ENCODE measurements around the gene C10orf88.
A peak's percentile ranks its signal among the peaks of the same experiment; 100 is the strongest.
"Not testable (repeated sequence)": the region's sequence is repeated elsewhere in the genome, so short reads cannot be mapped to it uniquely, and the experiment has no call there.

The C10orf88 gene

DNA sequence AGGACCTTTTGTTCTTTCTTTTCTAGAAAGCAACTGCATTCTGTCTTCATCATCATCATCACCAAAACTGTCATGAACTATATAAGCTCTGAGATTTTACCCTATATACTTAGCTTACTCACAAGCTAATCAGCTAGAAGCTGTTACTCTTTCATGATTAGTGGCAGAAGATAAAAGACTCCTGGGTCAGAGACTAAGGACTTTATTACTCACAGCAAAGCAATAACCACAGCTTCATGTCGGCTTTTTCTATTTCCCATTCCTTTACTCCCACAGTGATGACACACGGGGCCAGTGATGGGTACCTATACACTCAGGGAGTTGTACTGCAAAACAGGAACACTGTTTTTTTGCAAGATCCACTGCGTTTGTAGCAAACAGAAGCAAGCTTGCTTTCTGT, 8.4 kb upstream of the C10orf88 start:
- DNase-seq (ENCODE audit: low read depth in 3 of 3): no peak

DNA sequence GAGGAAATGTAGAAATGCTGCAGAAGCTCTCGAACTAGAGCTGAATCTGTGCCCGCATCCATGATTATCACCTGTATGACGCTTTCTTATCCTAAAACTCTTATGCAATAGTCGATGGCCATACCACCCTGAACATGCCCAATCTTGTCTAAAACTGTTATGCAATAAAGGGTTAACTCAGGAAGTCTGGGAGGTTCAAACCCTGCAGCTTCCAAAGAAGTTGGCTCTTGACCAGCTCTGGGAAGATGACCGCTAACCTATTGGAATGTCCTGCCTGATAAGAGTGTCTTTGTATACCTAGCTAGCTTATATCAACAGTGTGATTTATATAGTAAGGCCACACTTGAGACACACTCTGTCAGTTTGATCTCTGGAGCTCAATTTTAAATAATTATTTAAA, 3.4 kb upstream of the C10orf88 start:
- DNase-seq (ENCODE audit: low read depth in 3 of 3): no peak

DNA sequence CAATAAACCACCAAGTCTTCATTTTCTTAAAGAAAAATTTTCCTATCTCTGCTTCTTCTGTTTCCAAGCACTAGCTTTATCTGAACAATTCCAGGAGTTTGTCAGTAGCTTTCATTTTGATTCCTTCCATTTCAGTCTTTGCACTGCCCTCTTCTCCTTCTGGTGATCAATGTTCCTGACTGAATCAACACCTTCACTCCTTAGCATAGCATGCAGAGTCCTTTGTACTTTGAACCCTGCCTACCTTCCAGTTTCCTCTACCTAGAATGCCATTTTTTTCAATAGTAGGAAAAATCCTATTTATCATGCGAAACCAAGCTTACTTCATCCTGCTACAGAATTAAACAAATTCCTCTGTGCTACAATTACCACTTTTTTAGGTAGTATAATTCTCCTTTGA, 1.9 kb upstream of the C10orf88 start:
- DNase-seq (ENCODE audit: low read depth in 3 of 3): no peak

DNA sequence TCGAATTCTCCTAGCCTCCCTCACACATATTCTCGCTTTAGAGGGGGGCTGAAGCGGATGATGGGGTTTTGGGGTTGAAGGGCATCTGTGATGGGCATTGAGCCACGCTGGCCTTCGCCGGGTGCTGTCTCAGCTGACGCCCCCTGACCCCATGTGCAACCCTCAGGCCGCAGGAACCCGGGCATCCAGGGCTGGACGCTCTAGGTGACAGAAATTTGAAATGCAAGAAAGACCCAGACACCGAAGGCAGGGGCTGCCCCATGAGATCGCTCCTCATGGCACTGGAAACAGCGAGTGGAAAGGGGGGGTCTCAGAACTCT, 664 bp upstream of the C10orf88 start:
- peak in 1 of 3 experiments; percentile 0 for DNase-seq (ENCODE audit: low read depth in 3 of 3)

DNA sequence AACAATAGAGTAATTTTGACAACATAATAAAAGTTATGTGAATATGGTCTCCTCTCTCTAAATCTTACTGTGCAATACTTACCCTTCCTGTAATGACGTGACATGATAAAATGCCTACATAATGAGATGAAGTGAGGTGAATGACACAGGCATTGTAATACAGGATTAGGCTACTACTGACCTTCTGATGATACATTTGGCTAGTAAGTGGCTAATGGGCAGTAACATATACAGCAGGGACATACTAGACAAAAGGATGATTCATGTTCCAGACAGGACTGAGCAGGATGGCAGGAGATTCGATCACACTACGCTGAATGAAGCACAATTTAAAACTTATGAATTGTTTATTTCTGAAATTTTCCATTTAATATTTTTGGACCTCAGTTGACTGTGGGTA, 4.7 kb downstream of the C10orf88 start:
- DNase-seq (ENCODE audit: low read depth in 3 of 3): no peak

DNA sequence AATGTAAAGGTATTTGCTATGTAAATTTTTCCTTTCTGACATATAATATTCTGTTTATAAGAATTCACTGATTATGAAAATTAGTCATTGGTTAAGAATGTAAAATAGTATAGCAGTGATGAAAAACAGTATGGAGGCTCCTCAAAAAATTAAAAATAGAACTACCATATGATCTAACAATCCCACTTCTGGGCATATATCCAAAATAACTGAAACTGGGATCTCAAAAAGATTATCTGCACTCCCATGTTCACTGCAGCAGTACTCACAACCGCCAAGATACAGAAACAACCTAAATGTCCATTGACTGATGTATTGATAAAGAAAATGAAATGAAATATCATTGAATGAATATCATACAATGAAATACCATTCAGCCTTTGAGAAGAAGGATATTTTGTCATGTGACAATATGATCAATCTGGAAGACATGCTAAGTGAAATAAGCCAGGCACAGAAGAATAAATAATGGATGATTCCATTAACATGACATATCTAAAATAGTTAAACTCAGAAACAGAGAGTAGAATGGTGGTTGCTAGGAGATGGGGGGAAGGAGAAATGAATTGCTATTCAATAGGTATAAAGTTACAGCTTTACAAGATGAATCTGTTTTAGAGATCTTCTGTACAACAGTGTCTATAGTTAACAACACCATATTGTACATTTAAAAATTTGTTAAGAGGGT, 14.0 kb downstream of the C10orf88 start:
- no peak for DNase-seq (ENCODE audit: low read depth in 3 of 3)

DNA sequence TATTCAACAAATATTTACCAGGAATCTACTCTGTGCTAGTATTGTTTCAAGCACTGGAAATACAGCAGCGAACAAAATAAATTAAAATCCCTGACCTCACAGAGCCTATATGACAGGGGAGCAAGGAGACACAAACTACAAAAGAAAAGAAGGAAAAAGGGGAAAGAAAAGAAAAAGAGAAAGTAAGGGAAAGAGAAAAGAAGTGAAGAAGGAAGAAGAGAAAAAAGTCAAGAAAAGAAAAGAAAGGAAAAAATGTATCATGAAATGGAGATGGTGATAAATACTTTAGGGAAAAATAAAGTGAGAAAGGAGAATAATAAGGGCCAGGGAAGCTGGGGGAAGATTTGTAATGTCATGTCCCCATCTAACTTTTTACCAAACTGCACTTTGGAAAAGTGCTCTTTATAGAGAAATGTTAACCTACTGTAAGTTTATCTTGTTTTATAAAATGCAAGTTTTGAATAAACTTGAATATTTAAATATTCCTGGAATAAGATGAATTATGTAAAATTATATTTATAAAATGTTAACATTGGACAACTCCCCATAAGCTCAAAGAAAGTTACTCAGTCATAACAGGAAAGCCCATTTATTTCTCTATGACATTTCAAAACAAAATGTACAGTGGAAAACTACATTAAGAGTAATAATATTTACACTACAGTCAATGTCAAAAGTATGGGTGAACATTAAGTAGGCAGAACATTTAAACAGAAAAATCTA, 14.7 kb downstream of the C10orf88 start:
- no peak for DNase-seq (ENCODE audit: low read depth in 3 of 3)

DNA sequence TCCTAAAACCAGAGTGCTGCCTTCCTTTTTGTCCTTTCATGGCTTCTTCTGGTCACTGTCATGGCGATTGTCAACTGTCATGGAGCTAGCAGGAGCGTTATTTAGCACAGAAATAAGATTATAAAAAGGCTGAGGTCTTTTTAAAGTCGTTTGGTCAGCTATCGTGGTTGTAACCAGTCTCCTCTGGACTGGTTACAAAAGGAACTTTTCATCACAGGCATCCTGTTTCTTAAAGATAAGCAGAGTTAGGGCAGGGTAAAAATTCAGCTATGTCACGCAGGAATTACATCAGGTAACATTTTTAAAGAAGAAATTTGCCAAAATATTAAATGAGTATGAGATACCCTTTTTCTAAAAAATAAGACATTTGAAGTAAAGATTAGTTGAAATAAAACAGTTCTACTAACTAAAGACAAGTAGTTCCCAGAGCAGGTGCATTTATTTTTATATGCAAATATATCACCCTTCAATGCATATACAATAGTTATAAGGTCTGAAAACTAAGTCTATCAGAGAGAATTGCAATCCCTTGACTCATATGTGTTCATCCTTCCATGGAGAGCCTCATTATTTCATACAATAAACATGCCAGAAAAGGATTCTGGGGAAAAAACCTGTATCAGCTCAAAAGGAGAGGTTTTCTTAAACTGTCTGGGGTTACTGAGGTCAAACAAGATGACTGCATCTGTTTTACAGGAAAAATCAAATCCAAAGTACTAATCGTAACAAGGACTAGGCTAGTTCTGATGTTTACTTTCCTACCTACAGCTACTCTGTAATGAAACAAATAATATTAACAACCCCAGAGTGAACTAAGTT, 22.7 kb downstream of the C10orf88 start:
- no peak for DNase-seq (ENCODE audit: low read depth in 3 of 3)

DNA sequence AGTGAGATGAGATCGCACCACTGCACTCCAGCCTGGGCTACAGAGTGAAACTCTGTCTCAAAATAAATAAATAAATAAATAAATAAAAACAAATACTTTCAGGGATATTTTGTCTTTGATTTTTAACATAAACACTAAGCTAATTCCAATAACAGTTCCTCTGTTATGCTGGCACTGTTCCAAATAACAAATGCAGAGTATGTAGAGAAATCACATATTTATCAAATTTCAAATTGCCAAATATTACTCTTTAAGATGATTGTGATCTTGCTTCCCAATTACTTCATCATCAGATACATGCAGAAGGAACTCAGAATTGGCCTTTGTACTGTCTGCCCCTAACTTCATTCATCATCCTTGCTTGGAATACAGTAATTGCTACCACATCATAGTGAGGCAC, 23.9 kb downstream of the C10orf88 start:
- DNase-seq (ENCODE audit: low read depth in 3 of 3): no peak

DNA sequence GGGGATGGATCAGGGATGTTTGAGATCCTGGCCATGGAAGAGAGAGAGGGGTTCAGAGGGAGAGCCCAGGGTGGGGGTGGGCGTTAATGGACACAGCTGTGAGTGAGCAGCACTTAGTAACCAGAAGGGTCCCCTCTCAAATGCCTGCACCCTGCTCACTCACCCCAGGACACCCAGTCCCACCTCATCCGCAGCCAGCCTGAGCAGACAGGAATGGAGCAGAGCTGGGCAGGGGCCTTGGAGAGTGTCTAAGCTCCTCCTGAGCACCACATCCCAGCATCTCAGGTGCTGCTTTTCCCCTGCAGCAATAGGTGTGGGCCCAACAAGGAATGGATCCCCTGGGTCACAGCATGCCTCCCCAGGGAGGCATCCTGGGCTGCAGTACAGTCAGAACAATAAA, 38.3 kb downstream of the C10orf88 start:
- DNase-seq (ENCODE audit: low read depth in 3 of 3): no peak

DNA sequence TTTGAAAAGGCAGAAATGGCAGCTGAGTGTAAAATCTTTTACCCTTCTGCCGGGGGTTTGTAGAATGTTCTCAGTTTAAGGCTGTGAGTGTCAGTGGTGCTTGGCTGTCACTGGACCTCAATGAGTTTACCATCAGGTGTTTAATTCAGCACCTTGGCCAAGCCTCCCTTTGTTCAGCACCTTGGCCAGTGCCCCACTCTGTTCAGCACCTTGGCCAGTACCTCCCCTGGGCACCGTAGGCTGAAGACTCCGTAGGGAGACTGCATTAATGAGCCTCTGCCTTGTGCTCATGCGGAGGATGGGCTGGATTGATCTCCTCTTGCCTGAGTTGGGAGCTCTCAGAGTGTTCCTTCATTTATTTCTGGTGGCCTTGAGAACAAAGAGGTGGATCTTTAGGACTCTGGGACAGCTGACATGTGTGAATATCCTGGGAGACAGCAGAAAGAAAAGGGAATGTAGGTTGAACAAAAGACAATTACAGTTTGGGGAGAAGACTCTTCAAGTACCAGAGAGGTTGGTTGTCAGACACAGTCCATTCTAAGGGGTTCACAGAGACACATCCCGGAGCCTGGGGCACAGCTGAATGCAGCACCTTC, 42.0 kb downstream of the C10orf88 start:
- peak in 1 of 3 experiments; percentile 18 for DNase-seq (ENCODE audit: low read depth in 3 of 3)

DNA sequence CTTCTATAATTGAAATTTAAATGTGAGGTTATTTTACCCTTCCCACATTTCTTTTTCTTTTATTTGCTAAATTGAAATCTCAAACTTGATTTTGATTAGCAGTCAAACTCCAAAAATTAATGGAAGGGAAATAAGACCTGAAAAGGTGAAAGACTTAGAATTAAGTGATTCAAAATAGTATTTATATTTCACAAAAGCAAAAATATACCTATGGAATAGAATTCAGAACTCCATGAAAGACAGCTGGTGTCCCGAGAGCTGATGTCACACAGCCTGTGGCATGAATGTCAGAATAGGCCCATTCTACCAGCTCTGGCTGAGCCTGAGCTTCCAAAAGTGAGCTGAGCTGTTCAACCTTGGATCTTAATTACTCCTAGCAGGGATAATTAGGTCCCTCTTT, 43.7 kb downstream of the C10orf88 start, which contains the start of gene FAM24A:
TSS of gene FAM24A (plus strand) at position 301 of the 400 bp plus-strand sequence. CDS start 1,025 bp downstream, outside the sequence.
- DNase-seq (ENCODE audit: low read depth in 3 of 3): no peak

DNA sequence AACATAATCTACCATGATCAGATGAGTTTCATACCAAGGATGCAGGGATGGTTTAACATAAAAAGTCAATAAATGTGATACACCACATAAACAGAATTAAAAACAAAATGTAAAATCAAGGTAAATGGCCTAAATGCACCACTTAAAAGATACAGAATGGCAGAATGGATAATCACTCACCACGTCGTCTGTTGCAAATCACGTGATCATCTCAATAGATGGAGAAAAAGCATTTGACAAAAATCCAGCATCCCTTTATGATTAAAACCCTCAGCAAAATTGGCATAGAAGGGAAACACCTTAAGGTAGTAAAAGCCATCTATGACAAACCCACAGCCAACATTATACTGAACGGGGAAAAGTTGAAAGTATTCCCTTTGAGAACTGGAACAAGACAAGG, 50.2 kb downstream of the C10orf88 start:
- DNase-seq (ENCODE audit: low read depth in 3 of 3): not testable (repeated sequence)

DNA sequence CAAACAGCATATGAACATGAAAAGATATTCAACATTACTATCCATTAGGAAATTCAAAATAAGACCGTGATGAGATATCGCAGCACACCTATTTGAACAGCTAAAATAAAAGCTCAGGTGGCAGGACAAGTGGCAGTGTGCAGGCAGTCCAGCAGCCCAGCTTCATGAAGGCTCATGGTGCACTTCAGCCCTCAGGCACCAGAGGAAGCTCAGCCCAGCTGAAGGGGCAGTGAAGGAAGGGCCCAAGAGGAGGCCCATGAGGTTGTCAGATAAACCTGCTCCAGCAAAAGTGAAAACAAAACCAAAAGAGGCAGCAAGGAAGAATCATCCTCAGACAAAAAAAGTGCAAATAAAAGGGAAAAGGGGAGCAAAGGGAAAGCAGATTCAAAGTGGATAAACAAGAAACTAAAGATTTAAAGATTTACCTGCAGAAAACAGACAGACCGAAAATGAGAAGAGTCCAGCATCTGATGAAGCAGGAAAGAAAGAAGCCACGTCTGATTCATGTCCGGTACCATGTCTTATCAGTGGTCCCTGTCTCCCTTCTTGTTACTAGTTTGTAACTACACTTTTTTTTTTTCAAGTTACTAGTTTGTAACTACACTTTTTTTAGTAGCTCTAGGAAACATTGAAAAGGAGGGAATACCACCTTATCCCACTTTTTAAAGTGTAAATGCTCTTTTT, 59.6 kb downstream of the C10orf88 start:
- no peak for DNase-seq (ENCODE audit: low read depth in 3 of 3)

DNA sequence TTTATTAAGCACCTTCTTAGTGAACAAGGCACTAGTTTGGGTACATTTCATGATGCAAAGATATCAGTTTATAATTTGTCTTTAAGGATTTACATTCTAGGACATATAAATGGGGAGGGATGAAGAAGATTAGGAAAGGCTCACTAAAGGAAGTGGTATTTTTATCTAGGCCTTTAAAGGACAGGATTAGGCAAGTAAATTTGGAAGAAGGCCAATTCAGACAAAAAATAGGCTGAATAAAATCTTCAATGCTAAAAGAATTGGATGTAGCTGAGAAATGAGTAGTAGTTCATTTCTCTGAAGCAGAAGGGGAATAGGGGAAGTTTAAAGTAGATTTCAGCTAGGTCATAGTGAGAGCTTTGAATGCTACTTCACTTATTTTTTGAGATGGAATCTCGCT, 69.9 kb downstream of the C10orf88 start:
- no peak for DNase-seq (ENCODE audit: low read depth in 3 of 3)

DNA sequence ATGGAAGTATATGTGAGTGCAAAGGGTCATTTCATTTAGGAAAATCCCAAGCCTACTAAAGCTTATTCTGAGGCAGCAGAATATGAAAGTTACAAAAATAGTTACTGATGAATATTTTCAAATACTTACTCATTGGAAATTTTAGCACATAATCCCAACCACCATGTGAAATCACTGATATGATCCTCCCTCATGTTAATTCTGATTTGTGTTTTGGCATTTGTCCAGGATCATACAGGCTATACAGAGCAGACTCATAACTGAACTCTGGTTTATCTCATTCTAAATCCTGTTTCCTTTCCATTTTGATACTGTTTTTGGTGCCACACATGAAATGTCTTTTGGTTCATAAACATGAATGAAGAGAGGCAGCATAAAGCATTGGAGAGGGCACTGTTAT, 71.3 kb downstream of the C10orf88 start:
- no peak for DNase-seq (ENCODE audit: low read depth in 3 of 3)
